CD14-positive monocyte (primary cell): ENCODE results near the gene MGAT5. TPM values are rescaled to one million over a fixed set of nuclear protein-coding genes. Genes with fewer than 3 reads are reported as not detected.

Source experiments
- DNase-seq, 3 donors: peaks; one replicate each; pipeline ENCODE4 v3.0.0-alpha.2; 2011 to 2022
- H2AFZ ChIP-seq: 2 replicates; pipeline ENCODE4 v1.6.0; 2012; ENCODE audit warnings: mild to moderate bottlenecking, low read depth, low read length, inconsistent platforms; ENCODE audit not compliant: insufficient read depth, poor library complexity, severe bottlenecking
- H3K27ac ChIP-seq, 2 donors: 1 replicate in 1 of 2; 2 replicates in 1 of 2; pipeline ENCODE4 v1.5.1; 2012 to 2013; ENCODE audit warnings: low read length in 2 of 2, control low read depth in 1 of 2, inconsistent platforms in 1 of 2, low read depth in 1 of 2, mild to moderate bottlenecking in 1 of 2
- H3K27me3 ChIP-seq, 2 donors: one replicate each; pipeline versions ENCODE4 v1.6.0 to v1.6.1; 2011 to 2013; ENCODE audit warnings: low read length in 2 of 2; ENCODE audit not compliant: control insufficient read depth in 2 of 2, insufficient read depth in 2 of 2
- H3K36me3 ChIP-seq, 2 donors: replicated peaks in 1 of 2; 1 replicate in 1 of 2; 2 replicates in 1 of 2; pipeline versions ENCODE4 v1.5.1 to v1.6.1; 2012 to 2013; ENCODE audit warnings: low read length in 2 of 2, control low read depth in 1 of 2, inconsistent platforms in 1 of 2, mild to moderate bottlenecking in 1 of 2; ENCODE audit not compliant: insufficient read depth in 2 of 2, control insufficient read depth in 1 of 2
- H3K4me1 ChIP-seq, 2 donors: 1 replicate in 1 of 2; 2 replicates in 1 of 2; pipeline versions ENCODE4 v1.5.1 to v1.6.1; 2012 to 2013; ENCODE audit warnings: low read length in 2 of 2, control low read depth in 1 of 2, inconsistent platforms in 1 of 2, mild to moderate bottlenecking in 1 of 2, moderate library complexity in 1 of 2; ENCODE audit not compliant: insufficient read depth in 2 of 2, control insufficient read depth in 1 of 2
- H3K4me2 ChIP-seq: replicated peaks from 2 replicates; pipeline ENCODE3; 2012; ENCODE audit warnings: low read length, moderate library complexity, mild to moderate bottlenecking; ENCODE audit not compliant: poor library complexity, severe bottlenecking; ENCODE audit errors: extremely low read depth
- H3K4me3 ChIP-seq, 3 experiments: fragments of 200-600 bp in 1 of 3; sonication (generic) in 1 of 3; replicated peaks in 1 of 3; 1 replicate in 2 of 3; 2 replicates in 1 of 3; pipeline ENCODE4 v1.5.1; 2011 to 2013; ENCODE audit warnings: low read length in 3 of 3, mild to moderate bottlenecking in 3 of 3, control low read depth in 2 of 3, low read depth in 2 of 3, inconsistent platforms in 1 of 3, moderate library complexity in 1 of 3
- H3K79me2 ChIP-seq: 2 replicates; pipeline ENCODE4 v1.6.0; 2012; ENCODE audit warnings: mild to moderate bottlenecking, control low read depth, inconsistent platforms, low read length, moderate library complexity; ENCODE audit not compliant: insufficient read depth
- H3K9ac ChIP-seq: 2 replicates; pipeline ENCODE4 v1.6.0; 2017; ENCODE audit warnings: low read length, mild to moderate bottlenecking; ENCODE audit not compliant: insufficient read depth, poor library complexity, severe bottlenecking
- H3K9me3 ChIP-seq, 2 donors: replicated peaks in 1 of 2; 1 replicate in 1 of 2; 2 replicates in 1 of 2; pipeline versions ENCODE4 v1.5.1 to v1.6.1; 2012 to 2013; ENCODE audit warnings: low read length in 2 of 2, control low read depth in 1 of 2; ENCODE audit not compliant: control insufficient read depth in 1 of 2, insufficient read depth in 1 of 2
- H4K20me1 ChIP-seq: 2 replicates; pipeline ENCODE4 v1.6.0; 2012; ENCODE audit warnings: mild to moderate bottlenecking, low read length, control low read depth, moderate library complexity; ENCODE audit not compliant: insufficient read depth
- H3K27ac Mint-ChIP-seq, 7 donors: one replicate each; pipeline ENCODE4 v1.8.0; 2020; ENCODE audit warnings: mild to moderate bottlenecking in 7 of 7, mixed read lengths in 7 of 7, moderate library complexity in 6 of 7, inconsistent platforms in 2 of 7
- H3K27me3 Mint-ChIP-seq, 3 donors: one replicate each; pipeline ENCODE4 v1.8.0; 2021 to 2022; ENCODE audit warnings: low read depth in 3 of 3, mild to moderate bottlenecking in 3 of 3, mixed read lengths in 3 of 3, moderate library complexity in 3 of 3, inconsistent platforms in 1 of 3
- H3K36me3 Mint-ChIP-seq, 2 donors: one replicate each; pipeline ENCODE4 v1.8.0; 2020; ENCODE audit warnings: mixed read lengths in 2 of 2, inconsistent platforms in 1 of 2, mild to moderate bottlenecking in 1 of 2
- H3K4me1 Mint-ChIP-seq: one replicate; pipeline ENCODE4 v1.8.0; 2020; ENCODE audit warnings: mild to moderate bottlenecking, mixed read lengths
- H3K4me3 Mint-ChIP-seq, 2 donors: one replicate each; pipeline ENCODE4 v1.8.0; 2020; ENCODE audit warnings: mild to moderate bottlenecking in 2 of 2, mixed read lengths in 2 of 2, moderate library complexity in 1 of 2
- H3K9me3 Mint-ChIP-seq, 7 donors: one replicate each; pipeline ENCODE4 v1.8.0; 2020 to 2022; ENCODE audit warnings: mixed read lengths in 7 of 7, mild to moderate bottlenecking in 6 of 7, moderate library complexity in 6 of 7, inconsistent platforms in 2 of 7
- WGBS: methylation state at CpG from one replicate; pipeline ENCODE4 v1.1.5; 2013; ENCODE audit warnings: missing lambda C conversion rate; ENCODE audit not compliant: insufficient coverage; 5-methylcytosine and 5-hydroxymethylcytosine counted together
- intact Hi-C, 2 donors: fragments of 100-400 bp; cut with micrococcal nuclease; formaldehyde crosslinking; loops; one replicate each; pipeline versions ENCODE4 v1.15.0 to v1.15.1; 2023
- polyA plus RNA-seq, 3 donors: library from polyadenylated mRNA; depleted of rRNA in 1 of 3; unstranded in 2 of 3; stranded (reverse) in 1 of 3; fragments of 300-500 nt in 2 of 3; fragments of >200 nt in 1 of 3; fragmentation: Illumina TruSeq in 2 of 3; gene quantifications; 1 replicate in 2 of 3; 2 replicates in 1 of 3; pipeline ENCODE4 v1.2.3, GENCODE V29; 2012 to 2021
- TF ChIP-seq, protein P1 (sequence below): fragments of 200-600 bp; IDR thresholded peaks from one replicate; pipeline ENCODE4 v1.8.0; 2022; ENCODE audit warnings: antibody characterized with exemption, mild to moderate bottlenecking

Gene MGAT5
- polyA plus RNA-seq, 3 donors, result 1.9 to 6.6 (median 2.4) TPM

DNA sequence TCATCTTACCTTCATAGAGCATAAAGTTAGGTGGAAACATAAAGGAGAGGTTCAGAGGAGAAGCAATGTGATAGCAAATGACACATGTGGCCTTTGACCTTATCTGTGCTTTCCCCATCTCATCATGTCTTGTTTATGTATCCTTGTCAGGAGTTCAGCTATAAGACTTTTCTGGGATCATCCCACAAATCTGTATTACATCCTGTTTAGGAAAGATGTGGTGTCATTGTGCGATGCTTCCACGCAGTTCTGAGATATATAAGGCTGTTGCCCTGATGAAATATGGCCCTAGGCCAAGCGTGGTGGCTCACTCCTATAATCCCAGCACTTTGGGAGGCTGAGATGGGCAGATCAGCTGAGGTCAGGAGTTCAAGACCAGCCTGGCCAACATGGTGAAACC lies 15.5 kb upstream of the MGAT5 start:
- TF ChIP-seq, protein P1, sequence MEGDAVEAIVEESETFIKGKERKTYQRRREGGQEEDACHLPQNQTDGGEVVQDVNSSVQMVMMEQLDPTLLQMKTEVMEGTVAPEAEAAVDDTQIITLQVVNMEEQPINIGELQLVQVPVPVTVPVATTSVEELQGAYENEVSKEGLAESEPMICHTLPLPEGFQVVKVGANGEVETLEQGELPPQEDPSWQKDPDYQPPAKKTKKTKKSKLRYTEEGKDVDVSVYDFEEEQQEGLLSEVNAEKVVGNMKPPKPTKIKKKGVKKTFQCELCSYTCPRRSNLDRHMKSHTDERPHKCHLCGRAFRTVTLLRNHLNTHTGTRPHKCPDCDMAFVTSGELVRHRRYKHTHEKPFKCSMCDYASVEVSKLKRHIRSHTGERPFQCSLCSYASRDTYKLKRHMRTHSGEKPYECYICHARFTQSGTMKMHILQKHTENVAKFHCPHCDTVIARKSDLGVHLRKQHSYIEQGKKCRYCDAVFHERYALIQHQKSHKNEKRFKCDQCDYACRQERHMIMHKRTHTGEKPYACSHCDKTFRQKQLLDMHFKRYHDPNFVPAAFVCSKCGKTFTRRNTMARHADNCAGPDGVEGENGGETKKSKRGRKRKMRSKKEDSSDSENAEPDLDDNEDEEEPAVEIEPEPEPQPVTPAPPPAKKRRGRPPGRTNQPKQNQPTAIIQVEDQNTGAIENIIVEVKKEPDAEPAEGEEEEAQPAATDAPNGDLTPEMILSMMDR, result no peak
- Mint-ChIP-seq H3K4me3 (no peak overlapping the region), H3K4me1 (peaks cover 12% of the 10 kb centered on the region), H3K36me3 (no peaks in the 10 kb centered on the region), H3K9me3 (peaks cover 0 to 3% (median 0%) of the 10 kb centered on the region in 7 donors), H3K27me3 (no peaks in the 10 kb centered on the region), H3K27ac (no peak overlapping the region)
- no peak overlapping the region for H3K9ac ChIP-seq
- WGBS, result 80% methylated on average over 1 of the region's 3 CpGs
- H2AFZ ChIP-seq, result no peak overlapping the region
- peaks cover 4 to 6% of the 10 kb centered on the region in 2 donors for H3K4me1 ChIP-seq
- H3K27ac ChIP-seq, result no peak overlapping the region
- intact Hi-C loops, result no loop called here
- H3K4me2 ChIP-seq, result no peak overlapping the region
- peaks cover 18% of the 10 kb centered on the region for H4K20me1 ChIP-seq
- H3K9me3 ChIP-seq, result no peaks in the 10 kb centered on the region
- no peaks in the 10 kb centered on the region for H3K36me3 ChIP-seq
- no peak overlapping the region for H3K4me3 ChIP-seq
- no peak for DNase-seq
- no peaks in the 10 kb centered on the region for H3K27me3 ChIP-seq
- peaks cover 16% of the 10 kb centered on the region for H3K79me2 ChIP-seq

- Histone ChIP-seq H3K4me3 (no peak overlapping the region), H3K4me2 (no peak overlapping the region), H2AFZ (no peak overlapping the region), H3K79me2 (peaks cover 8% of the 10 kb centered on the region), H3K27ac (no peak overlapping the region), H3K9ac (no peak overlapping the region), H3K36me3 (no peaks in the 10 kb centered on the region), H3K4me1 (no peaks in the 10 kb centered on the region), H3K27me3 (no peaks in the 10 kb centered on the region), H4K20me1 (peaks cover 12% of the 10 kb centered on the region), H3K9me3 (no peaks in the 10 kb centered on the region)
- Mint-ChIP-seq H3K36me3 (no peaks in the 10 kb centered on the region), H3K9me3 (peaks cover 0 to 3% (median 0%) of the 10 kb centered on the region in 7 donors), H3K4me1 (peaks cover under 1% of the 10 kb centered on the region), H3K4me3 (no peak overlapping the region), H3K27ac (no peak overlapping the region), H3K27me3 (no peaks in the 10 kb centered on the region)
- DNase-seq, result no peak
- TF ChIP-seq, protein P1, result no peak
- no CpG with 5 or more reads among the region's 2 CpGs for WGBS
- intact Hi-C loops, result no loop called here
These were observed 13.8 kb upstream of the MGAT5 start for GRCh38 chr2:134240061-134240460.
